ENCODE data around the gene HUNK. TPM values are rescaled to one million over a fixed set of nuclear protein-coding genes. Genes with fewer than 3 reads are reported as not detected.

Gene HUNK
- total RNA-seq (2021) (1.9 and 2.1 TPM in 2 replicates), Bru-seq, nascent RNA (percentile 39 among the genes with signal in this experiment), BruChase-seq, experiment 1, labeled RNA remaining after a 2-hour chase (percentile 33 among the genes with signal in this experiment), BruChase-seq, experiment 2, labeled RNA remaining after a 6-hour chase (percentile 29 among the genes with signal in this experiment)
- long read RNA-seq, partial matches to known transcripts = 1 of 4 reads
- long read RNA-seq, other reads (novel, unspliced or antisense) = 3 of 4 reads

DNA sequence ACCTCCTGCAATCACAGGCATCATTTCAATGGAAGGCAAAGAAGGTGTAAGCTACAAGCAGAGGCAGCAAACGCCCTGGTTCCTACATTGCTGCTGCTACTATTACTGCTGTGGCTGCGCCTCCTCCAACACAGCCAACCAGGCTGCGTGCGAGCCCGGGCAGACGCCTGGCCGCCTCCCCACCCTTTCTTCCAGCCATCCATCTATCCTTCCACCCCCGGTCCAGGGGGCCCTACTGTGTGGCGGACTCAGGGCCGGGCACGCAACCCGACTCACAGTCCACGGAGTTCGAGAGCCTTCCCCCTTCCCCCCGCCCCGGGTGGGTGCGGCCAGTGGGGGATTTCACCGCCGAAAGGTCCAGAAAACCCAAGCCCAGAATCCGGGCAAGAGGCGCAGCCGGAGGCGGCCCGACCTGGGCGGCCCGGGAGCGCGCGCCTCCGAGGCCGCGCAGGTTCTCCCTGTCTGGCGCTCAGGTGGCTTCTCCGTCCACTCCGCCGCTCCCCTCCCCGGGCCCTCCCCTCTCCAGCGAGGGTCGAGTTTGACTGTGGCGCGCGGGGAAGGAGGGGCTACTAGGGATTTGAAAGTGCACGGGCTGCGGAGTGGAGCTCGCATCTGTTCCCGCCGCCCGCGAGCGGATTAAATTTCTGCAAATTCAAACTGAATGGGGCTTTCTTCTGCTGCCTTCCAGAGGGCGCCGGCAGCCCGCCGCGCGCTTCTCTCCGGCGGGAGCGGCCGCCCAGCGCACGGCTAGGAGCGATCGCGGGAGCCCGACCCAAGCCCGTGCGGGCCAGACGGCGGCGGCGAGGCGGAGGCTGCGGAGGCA, at the start of gene HUNK:
Gene HUNK, plus strand, starts transcription at position 569 of the 823 bp plus-strand sequence. CDS start 655 bp downstream, outside the sequence.
- Histone ChIP-seq H3K36me3 (ENCODE audit: insufficient read depth, low read length, poor library complexity, severe bottlenecking) (no peaks in the 10 kb centered on the region), H3K27ac (ENCODE audit: low read depth, low read length, poor library complexity, severe bottlenecking) (peak within 1 kb of the TSS; percentile 42), H3K27me3 (replicated peaks; ENCODE audit: insufficient read depth, low read depth, low read length, poor library complexity) (peaks cover 66% of the 10 kb centered on the region), H3K4me3 (ENCODE audit: low read depth, low read length, poor library complexity, severe bottlenecking) (peak within 1 kb of the TSS; percentile 57), H3K4me1 (ENCODE audit: insufficient read depth, low read length, poor library complexity, severe bottlenecking) (peaks cover 5% of the 10 kb centered on the region), H3K9me3 (ENCODE audit: low read depth, low read length, poor library complexity, severe bottlenecking) (no peaks in the 10 kb centered on the region)
- CTCF ChIA-PET = no interaction called here
- POLR2A ChIA-PET (ENCODE audit: low non-redundant PET) = no interaction called here
- intact Hi-C loops (cut with micrococcal nuclease; ENCODE audit: unreplicated experiment) = no loop called here
- no TSS peak for BruUV-seq (replicated peaks)
- no peak for TF ChIP-seq EZH2 (IDR thresholded peaks at IDR 0.05; ENCODE audit: borderline replicate concordance, low read depth, low read length, poor library complexity, severe bottlenecking)
- TF ChIP-seq, protein P1, sequence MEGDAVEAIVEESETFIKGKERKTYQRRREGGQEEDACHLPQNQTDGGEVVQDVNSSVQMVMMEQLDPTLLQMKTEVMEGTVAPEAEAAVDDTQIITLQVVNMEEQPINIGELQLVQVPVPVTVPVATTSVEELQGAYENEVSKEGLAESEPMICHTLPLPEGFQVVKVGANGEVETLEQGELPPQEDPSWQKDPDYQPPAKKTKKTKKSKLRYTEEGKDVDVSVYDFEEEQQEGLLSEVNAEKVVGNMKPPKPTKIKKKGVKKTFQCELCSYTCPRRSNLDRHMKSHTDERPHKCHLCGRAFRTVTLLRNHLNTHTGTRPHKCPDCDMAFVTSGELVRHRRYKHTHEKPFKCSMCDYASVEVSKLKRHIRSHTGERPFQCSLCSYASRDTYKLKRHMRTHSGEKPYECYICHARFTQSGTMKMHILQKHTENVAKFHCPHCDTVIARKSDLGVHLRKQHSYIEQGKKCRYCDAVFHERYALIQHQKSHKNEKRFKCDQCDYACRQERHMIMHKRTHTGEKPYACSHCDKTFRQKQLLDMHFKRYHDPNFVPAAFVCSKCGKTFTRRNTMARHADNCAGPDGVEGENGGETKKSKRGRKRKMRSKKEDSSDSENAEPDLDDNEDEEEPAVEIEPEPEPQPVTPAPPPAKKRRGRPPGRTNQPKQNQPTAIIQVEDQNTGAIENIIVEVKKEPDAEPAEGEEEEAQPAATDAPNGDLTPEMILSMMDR (conservative IDR thresholded peaks at IDR 0.05; ENCODE audit: low read depth, low read length) = 0 out of 2 replicates have a peak, but pooled peaks have one; percentile 22
- peak; percentile 59 for DNase-seq (ENCODE audit: low spot score)

DNA sequence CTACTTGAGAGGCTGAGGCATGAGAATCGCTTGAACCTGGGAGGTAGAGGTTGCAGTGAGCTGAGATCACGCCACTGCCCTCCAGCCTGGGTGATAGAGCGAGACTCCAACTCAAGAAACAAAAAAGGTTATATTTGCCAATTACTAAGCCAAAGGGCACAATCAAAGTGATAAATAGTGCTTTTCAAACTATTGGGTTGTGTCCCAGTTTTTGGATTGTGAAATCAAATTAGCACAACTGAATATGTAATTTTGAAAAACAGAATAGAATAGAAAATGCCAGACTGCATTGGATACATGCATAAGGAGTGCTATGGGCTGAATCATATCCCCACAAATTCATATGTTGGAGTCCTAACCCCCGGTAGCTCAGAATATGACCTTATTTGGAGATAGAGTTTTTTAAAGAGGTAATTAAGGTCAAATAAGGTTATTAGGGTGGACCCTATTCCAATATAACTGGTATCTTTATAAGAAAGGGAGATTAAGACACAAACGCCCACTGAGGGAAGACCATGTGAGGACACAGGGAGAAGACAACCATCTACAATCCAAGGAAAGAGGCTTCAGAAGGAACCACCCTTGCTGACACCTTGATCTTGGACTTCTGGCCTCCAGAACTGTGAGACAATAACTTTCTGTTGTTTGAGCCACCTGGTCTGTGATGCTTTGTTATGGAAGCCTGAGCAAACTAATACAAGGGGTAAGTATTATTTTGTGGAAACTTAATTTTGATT, 42.9 kb upstream of the HUNK start:
- CTCF ChIA-PET = no interaction called here
- no peak overlapping the region for H3K27ac ChIP-seq (ENCODE audit: low read depth, low read length, poor library complexity, severe bottlenecking)
- no peak for DNase-seq (ENCODE audit: low spot score)
- no TSS peak for BruUV-seq (replicated peaks)
- intact Hi-C loops (cut with micrococcal nuclease; ENCODE audit: unreplicated experiment) = no loop called here
- TF ChIP-seq, protein P1 (conservative IDR thresholded peaks at IDR 0.05; ENCODE audit: low read depth, low read length) = no peak
- TF ChIP-seq EZH2 (IDR thresholded peaks at IDR 0.05; ENCODE audit: borderline replicate concordance, low read depth, low read length, poor library complexity, severe bottlenecking) = no peak
- no peak overlapping the region for H3K4me3 ChIP-seq (ENCODE audit: low read depth, low read length, poor library complexity, severe bottlenecking)
- H3K36me3 ChIP-seq (ENCODE audit: insufficient read depth, low read length, poor library complexity, severe bottlenecking) = no peaks in the 10 kb centered on the region
- H3K4me1 ChIP-seq (ENCODE audit: insufficient read depth, low read length, poor library complexity, severe bottlenecking) = no peaks in the 10 kb centered on the region
- POLR2A ChIA-PET (ENCODE audit: low non-redundant PET) = no interaction called here
- no peaks in the 10 kb centered on the region for H3K9me3 ChIP-seq (ENCODE audit: low read depth, low read length, poor library complexity, severe bottlenecking)
- no peaks in the 10 kb centered on the region for H3K27me3 ChIP-seq (replicated peaks; ENCODE audit: insufficient read depth, low read depth, low read length, poor library complexity)

DNA sequence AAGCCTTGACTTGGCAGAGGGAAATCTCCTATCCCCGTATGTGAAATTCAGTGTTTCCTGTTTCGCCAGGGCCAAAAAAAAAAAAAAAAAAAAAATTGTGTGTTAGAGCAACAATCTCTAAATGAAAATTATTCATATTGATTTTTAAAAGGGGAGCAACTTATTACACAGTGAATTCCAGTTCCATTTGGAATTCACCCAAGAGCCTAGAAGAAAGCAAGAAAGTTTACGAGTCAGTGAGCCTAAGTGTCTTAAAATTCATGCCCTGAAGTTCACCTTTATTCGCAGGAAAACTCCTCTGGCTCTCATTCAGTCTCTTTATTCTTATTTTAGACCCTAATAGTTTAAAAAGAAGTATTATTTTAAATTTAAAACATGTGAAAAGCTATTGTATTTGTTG, 42.1 kb upstream of the HUNK start:
- Histone ChIP-seq H3K27me3 (replicated peaks; ENCODE audit: insufficient read depth, low read depth, low read length, poor library complexity) (no peaks in the 10 kb centered on the region), H3K9me3 (ENCODE audit: low read depth, low read length, poor library complexity, severe bottlenecking) (no peaks in the 10 kb centered on the region), H3K4me1 (ENCODE audit: insufficient read depth, low read length, poor library complexity, severe bottlenecking) (no peaks in the 10 kb centered on the region), H3K27ac (ENCODE audit: low read depth, low read length, poor library complexity, severe bottlenecking) (no peak overlapping the region), H3K4me3 (ENCODE audit: low read depth, low read length, poor library complexity, severe bottlenecking) (no peak overlapping the region), H3K36me3 (ENCODE audit: insufficient read depth, low read length, poor library complexity, severe bottlenecking) (no peaks in the 10 kb centered on the region)
- intact Hi-C loops (cut with micrococcal nuclease; ENCODE audit: unreplicated experiment) = no loop called here
- ChIA-PET POLR2A (ENCODE audit: low non-redundant PET) (no interaction called here), CTCF (no interaction called here)
- BruUV-seq (replicated peaks) = no TSS peak
- TF ChIP-seq, protein P1 (conservative IDR thresholded peaks at IDR 0.05; ENCODE audit: low read depth, low read length) = no peak
- no peak for TF ChIP-seq EZH2 (IDR thresholded peaks at IDR 0.05; ENCODE audit: borderline replicate concordance, low read depth, low read length, poor library complexity, severe bottlenecking)
- DNase-seq (ENCODE audit: low spot score) = no peak
